Measurements from ENCODE around the gene GRPEL1. TPM values are rescaled to one million over a fixed set of nuclear protein-coding genes. Genes with fewer than 3 reads are reported as not detected.

GRPEL1 gene
- polyA plus RNA-seq, 1 experiment: 39.4 TPM

DNA sequence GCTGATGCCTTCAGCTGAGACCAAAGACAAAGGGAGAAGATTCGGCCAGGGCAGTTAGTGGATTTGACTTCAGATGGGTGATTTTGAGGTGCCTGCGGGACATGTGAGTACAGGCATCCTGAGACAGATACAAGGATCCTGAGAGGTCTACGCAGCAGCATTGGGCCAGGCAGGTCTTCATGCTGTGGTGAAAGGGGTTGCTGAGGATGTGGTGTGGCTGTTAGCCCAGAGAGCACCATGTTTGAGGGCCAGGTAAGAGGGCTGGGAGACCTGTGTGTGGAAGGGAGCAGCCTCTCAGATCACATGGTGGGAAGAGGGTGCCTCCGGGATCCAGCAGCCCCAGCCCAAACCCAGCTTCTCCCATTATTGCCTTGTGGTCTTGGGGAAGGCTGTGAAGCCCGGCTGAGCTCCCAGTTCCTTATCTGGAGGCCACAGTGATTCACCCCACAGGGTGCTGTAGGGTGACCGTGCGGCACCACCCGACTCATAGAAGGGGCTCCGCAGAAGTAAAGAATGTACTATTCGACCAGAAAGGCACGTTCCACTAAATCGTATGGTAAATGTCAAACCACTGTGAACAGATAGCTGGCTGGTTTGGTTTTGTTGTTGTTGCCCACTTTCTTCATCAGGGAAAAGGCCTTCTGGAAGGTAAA is 52.4 kb downstream of the GRPEL1 start:
- no peaks in the 10 kb centered on the region for H3K9me3 ChIP-seq (ENCODE audit: control insufficient read depth, insufficient read depth, low read length)
- H3K4me3 ChIP-seq (ENCODE audit: low read depth, low read length): no peak overlapping the region
- no peak overlapping the region for H3K27ac ChIP-seq (ENCODE audit: low read depth, low read length)
- no peaks in the 10 kb centered on the region for H3K27me3 ChIP-seq (ENCODE audit: control insufficient read depth, insufficient read depth, low read length)
- DNase-seq (ENCODE audit: low read depth, low spot score): no peak
- TF ChIP-seq, protein P1, sequence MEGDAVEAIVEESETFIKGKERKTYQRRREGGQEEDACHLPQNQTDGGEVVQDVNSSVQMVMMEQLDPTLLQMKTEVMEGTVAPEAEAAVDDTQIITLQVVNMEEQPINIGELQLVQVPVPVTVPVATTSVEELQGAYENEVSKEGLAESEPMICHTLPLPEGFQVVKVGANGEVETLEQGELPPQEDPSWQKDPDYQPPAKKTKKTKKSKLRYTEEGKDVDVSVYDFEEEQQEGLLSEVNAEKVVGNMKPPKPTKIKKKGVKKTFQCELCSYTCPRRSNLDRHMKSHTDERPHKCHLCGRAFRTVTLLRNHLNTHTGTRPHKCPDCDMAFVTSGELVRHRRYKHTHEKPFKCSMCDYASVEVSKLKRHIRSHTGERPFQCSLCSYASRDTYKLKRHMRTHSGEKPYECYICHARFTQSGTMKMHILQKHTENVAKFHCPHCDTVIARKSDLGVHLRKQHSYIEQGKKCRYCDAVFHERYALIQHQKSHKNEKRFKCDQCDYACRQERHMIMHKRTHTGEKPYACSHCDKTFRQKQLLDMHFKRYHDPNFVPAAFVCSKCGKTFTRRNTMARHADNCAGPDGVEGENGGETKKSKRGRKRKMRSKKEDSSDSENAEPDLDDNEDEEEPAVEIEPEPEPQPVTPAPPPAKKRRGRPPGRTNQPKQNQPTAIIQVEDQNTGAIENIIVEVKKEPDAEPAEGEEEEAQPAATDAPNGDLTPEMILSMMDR (IDR thresholded peaks at IDR 0.05; ENCODE audit: low read depth, low read length): no peak
- ChIA-PET CTCF (no interaction called here), POLR2A (no interaction called here)

DNA sequence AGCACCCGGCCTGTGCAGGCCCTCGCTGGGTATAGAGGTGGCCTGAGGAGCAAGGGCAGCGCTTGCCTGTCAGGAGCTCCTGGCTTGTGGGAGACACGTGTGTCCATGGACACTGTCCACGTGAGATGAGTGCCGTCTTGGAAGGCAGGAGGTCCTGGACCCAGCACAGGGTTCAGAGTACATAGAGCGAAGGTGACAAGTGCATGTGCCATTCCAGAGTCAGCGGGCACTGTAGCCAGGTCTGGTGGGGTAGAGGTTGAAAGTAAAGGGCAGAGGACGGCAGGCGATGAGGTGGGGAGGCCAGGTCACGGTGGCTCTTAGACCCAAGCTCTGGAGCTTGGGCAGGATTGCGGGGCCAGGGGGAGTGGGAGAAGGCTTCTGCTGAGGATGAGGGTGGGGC is 53.0 kb downstream of the GRPEL1 start:
- H3K27ac ChIP-seq (ENCODE audit: low read depth, low read length): no peak overlapping the region
- no peak for DNase-seq (ENCODE audit: low read depth, low spot score)
- CTCF ChIA-PET: no interaction called here
- TF ChIP-seq, protein P1 (IDR thresholded peaks at IDR 0.05; ENCODE audit: low read depth, low read length): no peak
- H3K27me3 ChIP-seq (ENCODE audit: control insufficient read depth, insufficient read depth, low read length): no peaks in the 10 kb centered on the region
- H3K4me3 ChIP-seq (ENCODE audit: low read depth, low read length): no peak overlapping the region
- no peaks in the 10 kb centered on the region for H3K9me3 ChIP-seq (ENCODE audit: control insufficient read depth, insufficient read depth, low read length)
- POLR2A ChIA-PET: no interaction called here

DNA sequence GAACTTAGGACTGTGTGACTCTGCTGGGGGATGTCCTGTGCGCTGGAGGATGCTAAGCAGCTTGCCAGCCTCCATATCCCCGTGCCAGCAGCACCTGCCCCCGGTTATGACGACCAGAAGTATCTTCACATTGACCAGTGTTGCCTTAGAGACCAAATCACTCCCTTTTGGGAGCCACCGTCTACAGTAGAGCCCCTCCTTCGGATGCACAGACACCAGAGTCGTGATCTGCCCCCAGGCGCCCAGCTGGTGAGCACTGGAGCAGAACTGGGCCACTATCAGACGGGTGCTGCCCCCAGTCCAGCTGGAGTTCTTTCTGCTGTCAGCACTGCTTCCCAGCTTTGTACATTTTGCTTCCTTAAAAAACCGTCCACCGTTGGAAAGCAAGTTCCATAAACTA is 54.7 kb downstream of the GRPEL1 start:
- DNase-seq (ENCODE audit: low read depth, low spot score): no peak
- TF ChIP-seq, protein P1 (IDR thresholded peaks at IDR 0.05; ENCODE audit: low read depth, low read length): no peak
- Histone ChIP-seq H3K9me3 (ENCODE audit: control insufficient read depth, insufficient read depth, low read length) (no peaks in the 10 kb centered on the region), H3K27ac (ENCODE audit: low read depth, low read length) (no peak overlapping the region), H3K27me3 (ENCODE audit: control insufficient read depth, insufficient read depth, low read length) (no peaks in the 10 kb centered on the region), H3K4me3 (ENCODE audit: low read depth, low read length) (no peak overlapping the region)
- POLR2A ChIA-PET: interaction anchor here (0.7 kb wide), 1 partner anchor 15 kb away, joined by 3 read pairs; no protein-coding TSS in a partner anchor
- CTCF ChIA-PET: interaction anchor here (1.3 kb wide), 1 partner anchor 39 kb away, joined by 4 read pairs; no protein-coding TSS in a partner anchor

DNA sequence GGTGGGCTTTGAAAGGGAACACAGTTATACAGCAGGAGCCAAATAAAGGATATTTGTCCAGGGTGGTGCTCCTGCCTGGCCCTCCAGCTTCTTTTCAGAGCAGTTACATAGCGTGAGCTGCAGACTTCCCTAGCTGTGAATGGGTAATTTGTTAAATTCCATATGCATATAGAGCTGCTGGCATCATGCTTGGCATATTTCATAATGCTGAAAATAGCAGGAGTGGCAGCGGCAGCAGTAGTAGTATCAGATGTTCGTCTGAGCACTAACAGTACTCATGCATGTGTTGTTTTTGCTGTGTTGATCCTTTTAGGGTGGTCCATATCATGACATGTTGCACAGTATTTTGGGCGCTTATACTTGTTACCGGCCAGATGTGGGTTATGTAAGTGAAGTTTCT is 58.3 kb downstream of the GRPEL1 start:
- Histone ChIP-seq H3K9me3 (ENCODE audit: control insufficient read depth, insufficient read depth, low read length) (no peaks in the 10 kb centered on the region), H3K27me3 (ENCODE audit: control insufficient read depth, insufficient read depth, low read length) (no peaks in the 10 kb centered on the region), H3K4me3 (ENCODE audit: low read depth, low read length) (no peak overlapping the region), H3K27ac (ENCODE audit: low read depth, low read length) (no peak overlapping the region)
- ChIA-PET CTCF (no interaction called here), POLR2A (no interaction called here)
- TF ChIP-seq, protein P1 (IDR thresholded peaks at IDR 0.05; ENCODE audit: low read depth, low read length): no peak
- no peak for DNase-seq (ENCODE audit: low read depth, low spot score)

Other genes starting within 250 kb of the GRPEL1 start
- gene TBC1D14, start 158.2 kb downstream of the GRPEL1 start, polyA plus RNA-seq (2011; rRNA removed): 46.3 and 47.1 TPM in 2 replicates
- gene TADA2B, start 24.7 kb downstream of the GRPEL1 start, polyA plus RNA-seq (2011; rRNA removed): 6.4 and 6.5 TPM in 2 replicates
- gene SORCS2, start 124.5 kb upstream of the GRPEL1 start, polyA plus RNA-seq (2011; rRNA removed): 0.29 and 0.65 TPM in 2 replicates

Data from AG04450 (cell line).